GM11168 (cell line): ENCODE measurements around the gene FXYD6.

Source experiments
- in situ Hi-C: fragments of 300-500 bp; cut with MboI; formaldehyde crosslinking; loops from one replicate; pipeline ENCODE4 v1.12.0; 2022; ENCODE audit warnings: low sequenced_read_pairs; ENCODE audit not compliant: unreplicated experiment

Gene FXYD6

DNA sequence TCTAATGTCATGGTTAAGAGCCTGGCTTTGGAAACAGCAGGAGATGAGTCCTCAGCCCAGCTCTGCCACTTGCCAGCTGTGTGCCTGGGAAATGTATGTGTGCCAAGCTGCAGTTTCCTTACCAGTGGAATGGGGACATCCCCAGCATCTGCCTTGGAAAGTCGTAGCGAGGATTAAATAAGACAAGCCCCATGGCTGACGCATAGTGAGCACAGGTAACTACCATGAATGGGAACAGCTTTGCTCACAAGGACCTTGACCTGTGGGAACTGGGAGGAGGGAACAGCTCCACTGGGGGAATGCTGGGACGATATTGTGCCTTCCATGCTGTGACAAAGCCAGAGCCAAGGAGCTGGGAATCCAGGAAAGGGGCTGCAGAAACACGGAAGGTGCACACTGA is 76.8 kb downstream of the FXYD6 start:
- in situ Hi-C loops, result no loop called here

- in situ Hi-C loops, result no loop called here
Observed at GRCh38 chr11:117796872-117797529, 79.5 kb downstream of the FXYD6 start, which contains the start of gene DSCAML1. TSS of gene DSCAML1 (minus strand) at chr11:117797216. CDS start at chr11:117797079, 137 bp downstream.

- in situ Hi-C loops, result no loop called here
Observed at GRCh38 chr11:117796456-117796871, 80.0 kb downstream of the FXYD6 start.

- in situ Hi-C loops, result no loop called here
Observed at GRCh38 chr11:117795638-117796455, 80.6 kb downstream of the FXYD6 start.

DNA sequence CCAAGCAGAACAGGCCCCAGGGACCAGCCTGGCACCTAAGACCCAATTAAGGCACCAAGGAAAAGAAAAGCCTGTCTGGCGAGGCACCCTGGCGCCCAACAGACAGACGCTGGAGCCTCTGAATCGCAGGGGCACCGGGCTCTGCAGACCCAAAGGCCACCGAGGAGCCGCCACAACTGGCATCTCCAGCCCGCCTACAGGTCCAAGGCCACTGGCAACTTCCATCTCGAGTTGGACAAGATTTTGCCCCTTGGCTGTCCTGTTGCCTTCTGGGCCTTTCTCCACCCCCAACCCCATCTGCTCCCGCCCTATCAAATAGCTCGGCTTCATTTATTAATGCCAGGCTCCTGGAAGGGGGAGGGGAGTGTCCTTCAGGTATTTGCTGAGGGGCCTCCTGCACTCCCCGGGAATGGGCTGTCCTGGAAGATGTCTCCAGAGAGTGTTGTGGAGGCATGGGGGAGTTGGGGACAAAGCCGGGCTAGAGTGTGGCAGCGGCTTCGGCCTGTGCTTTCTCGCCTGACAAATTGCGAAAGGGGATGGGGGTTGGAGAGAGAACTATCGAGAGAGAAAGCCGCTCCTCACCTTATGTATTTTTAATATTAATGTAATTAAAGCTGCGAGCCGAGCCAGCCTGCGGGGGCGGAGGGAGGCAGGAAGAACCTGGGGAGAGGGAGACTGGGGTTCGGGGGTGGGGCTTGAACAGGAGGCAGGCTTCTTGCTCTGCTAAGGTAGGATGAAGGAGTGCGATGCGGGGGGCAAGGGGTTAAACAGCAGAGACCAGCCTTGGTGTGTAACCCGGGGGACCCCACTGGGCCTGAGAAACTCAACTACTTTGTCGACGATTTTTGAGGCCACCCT is 81.5 kb downstream of the FXYD6 start:
- in situ Hi-C loops, result no loop called here

GRCh38 chr11:117794135-117794534 is 82.3 kb downstream of the FXYD6 start:
- in situ Hi-C loops, result no loop called here

DNA sequence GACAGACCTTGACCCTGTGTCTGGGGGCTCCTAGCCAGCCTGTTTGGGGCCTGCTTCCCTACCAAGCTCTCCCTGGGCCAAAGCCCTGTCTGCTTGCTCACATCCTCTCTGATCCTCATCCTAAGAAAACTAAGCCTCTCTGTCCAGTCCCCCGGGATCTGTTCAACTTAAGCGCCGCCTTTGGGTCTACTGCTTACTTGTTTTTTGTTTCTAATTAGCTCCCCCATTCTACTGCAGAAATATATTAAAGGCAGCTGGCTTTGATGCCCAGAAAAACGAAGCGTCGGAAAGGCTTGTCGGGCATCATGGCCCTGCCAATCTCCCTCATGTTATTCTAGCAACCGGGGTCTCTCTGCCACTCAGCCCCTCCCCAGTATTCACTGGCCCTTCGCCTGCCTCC is 82.9 kb downstream of the FXYD6 start:
- in situ Hi-C loops, result no loop called here

GRCh38 chr11:117792992-117793391 is 83.5 kb downstream of the FXYD6 start:
- in situ Hi-C loops, result no loop called here

DNA sequence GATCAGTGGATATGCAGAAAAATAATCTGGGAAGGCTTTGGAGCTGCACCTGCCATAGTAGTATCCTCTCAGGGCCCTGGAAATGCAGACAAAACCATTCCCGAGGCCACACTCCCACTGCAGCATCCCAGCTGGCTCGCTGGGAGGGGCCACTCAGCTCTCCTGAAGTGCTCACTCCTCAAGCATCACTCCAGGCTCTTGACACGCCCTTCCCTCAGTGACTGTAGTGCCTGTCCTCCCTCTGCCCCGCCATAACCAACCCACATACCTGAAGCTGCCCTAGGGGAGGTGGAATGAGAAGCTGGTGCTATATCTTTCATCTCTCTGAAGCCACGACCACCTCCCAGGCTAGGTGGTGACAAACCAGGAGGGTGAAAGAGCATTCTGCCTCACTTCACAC is 84.2 kb downstream of the FXYD6 start:
- in situ Hi-C loops, result no loop called here

- in situ Hi-C loops, result no loop called here
Observed at GRCh38 chr11:117790279-117790678, 86.2 kb downstream of the FXYD6 start.

DNA sequence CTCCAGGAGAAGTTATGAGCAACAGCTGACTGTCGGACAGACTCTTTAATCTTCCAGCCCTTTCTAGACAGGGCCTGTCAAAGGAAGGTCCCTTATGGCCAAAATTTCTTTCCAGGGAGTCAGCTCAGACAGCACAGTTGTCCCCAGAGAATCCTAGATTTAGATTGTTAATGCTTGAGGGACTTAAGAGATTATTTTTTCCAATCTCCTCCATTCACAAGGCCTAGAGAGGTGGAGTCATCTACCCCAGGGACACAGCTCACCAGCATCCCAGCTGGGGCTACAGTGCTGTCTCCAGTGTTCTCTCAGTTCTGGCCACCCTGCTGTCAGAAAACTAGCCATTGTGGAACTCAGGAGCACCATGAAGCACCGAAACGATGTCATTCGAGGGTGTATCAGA is 87.2 kb downstream of the FXYD6 start:
- in situ Hi-C loops, result no loop called here
